DND-41 (cell line): Measurements from ENCODE around the gene DNASE2.

ENCODE experiments used
- CTCF ChIP-seq: IDR thresholded peaks from 2 replicates; pipeline ENCODE4 v1.5.1; 2012; ENCODE audit warnings: borderline replicate concordance, low read length, moderate library complexity, mild to moderate bottlenecking; ENCODE audit not compliant: poor library complexity, severe bottlenecking; ENCODE audit errors: extremely low read depth
- EZH2 ChIP-seq: IDR thresholded peaks from 3 replicates; pipeline ENCODE4 v1.6.1; 2012; ENCODE audit warnings: borderline replicate concordance, low read depth, mild to moderate bottlenecking, moderate library complexity, low read length, inconsistent platforms; ENCODE audit not compliant: severe bottlenecking

GRCh38 chr19:12884202-12884601 is 3.0 kb upstream of the DNASE2 start:
- no peak for TF ChIP-seq CTCF
- no peak for TF ChIP-seq EZH2
